ENCODE measurements around the gene DGKD.

Gene DGKD

DNA sequence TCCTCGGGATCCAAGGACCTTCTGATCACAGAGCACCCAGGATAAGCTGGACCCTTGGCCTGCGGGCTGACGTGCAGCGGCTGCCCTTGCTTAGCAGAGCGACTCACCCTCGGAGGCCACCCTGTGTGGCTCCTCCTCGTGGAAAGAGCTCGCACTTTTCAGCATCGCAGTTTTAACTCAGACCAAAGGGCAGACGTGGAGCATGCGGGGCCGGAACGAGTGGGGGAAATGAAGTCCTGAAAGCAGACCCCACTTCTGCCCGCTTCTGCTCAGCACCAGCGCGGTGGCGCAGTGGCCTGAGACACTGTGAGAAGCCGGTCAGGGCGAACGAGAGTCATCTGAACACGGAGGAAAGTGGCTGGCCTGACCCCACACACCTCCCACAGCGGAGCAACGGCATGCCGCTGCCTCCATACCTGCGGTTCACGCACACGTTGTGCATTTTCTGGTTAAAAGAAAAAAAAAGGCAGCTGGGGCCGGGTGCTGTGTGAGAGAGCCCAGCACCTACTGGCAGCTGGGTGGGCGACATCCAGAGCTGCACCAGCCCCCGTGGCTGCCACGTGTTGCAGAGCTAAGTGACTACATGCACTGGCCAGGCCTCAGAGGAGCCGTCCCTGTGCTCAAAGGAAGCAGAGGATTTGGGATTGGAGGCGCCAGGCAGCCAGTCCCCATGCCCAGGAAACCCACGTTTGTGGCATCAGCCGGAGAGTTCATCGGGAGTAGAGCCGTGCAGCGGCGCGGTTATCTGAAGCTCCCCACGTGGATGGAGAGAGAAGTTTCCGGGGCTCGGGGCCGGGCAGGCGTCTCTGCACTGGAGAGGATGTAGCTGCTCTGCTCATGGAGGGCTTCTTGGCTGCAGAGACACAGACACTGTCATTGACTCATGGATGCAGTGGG is 122.6 kb downstream of the DGKD start:
- Histone ChIP-seq H3K9ac (ENCODE audit: insufficient read length, low read depth) (no peak overlapping the region), H3K4me3 (ENCODE audit: insufficient read length, low read depth) (no peak overlapping the region), H3K36me3 (ENCODE audit: insufficient read depth, insufficient read length, low read length) (peaks cover 61% of the 10 kb centered on the region), H3K27me3 (ENCODE audit: insufficient read depth, insufficient read length) (no peaks in the 10 kb centered on the region), H3K4me1 (ENCODE audit: insufficient read depth, insufficient read length) (peaks cover 8% of the 10 kb centered on the region), H3K9me3 (ENCODE audit: insufficient read depth, low read length) (peaks cover 3% of the 10 kb centered on the region; the same call in 1 of the 2 replicates)
- no peak for TF ChIP-seq ZNF274 (IDR thresholded peaks at IDR 0.05; ENCODE audit: low read depth, low read length)
- TF ChIP-seq YY1 (IDR thresholded peaks at IDR 0.05; ENCODE audit: insufficient read depth, insufficient read length): no peak
- no peak for DNase-seq (ENCODE audit: low read depth, low spot score)

DNA sequence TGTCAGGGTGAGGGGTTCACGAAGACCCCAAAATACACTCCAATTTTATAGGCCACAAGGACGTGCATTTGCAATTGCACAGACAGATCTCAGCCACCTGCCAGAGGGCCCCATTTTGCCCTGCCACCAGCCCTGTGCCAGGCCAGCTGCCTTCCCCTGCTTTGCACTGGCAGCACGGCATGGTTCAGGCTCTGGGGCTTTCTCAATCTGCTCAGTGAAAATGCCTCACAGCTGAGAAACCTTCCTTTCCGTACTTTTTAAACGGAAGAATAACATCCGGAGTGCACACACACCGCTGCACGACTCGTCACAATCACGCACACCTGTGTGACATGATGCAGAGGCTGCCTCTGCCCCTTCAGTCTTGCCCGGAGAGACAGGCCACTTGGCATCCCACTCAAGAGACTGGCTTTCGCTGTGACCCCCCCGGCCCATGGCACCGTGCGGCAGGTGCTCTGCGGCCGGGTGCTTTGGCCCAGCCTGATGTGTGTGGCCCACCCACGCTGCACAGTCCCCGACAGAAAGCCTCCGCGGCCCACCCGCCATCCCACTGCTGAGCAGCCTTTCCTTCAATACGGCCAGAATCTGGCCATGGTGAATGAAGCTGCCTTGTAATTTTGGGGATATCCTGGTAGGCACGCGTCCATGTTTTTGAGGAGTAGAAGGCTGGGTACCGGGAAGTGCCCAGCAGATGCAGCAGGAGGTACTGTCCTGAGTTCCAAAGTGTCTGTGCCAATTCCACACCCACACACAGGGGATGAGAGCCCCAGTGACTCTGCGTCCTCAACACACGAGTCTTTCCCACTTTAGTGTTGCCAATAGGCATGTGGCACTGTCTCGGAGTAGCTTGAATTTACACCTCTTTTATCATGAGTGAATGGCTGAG is 123.5 kb downstream of the DGKD start:
- no peak for TF ChIP-seq ZNF274 (IDR thresholded peaks at IDR 0.05; ENCODE audit: low read depth, low read length)
- TF ChIP-seq YY1 (IDR thresholded peaks at IDR 0.05; ENCODE audit: insufficient read depth, insufficient read length): no peak
- TF ChIP-seq SUZ12 (IDR thresholded peaks at IDR 0.05; ENCODE audit: extremely low read depth, insufficient read depth, insufficient read length): no peak
- H3K36me3 ChIP-seq (ENCODE audit: insufficient read depth, insufficient read length, low read length): peaks cover 67% of the 10 kb centered on the region
- peaks cover 8% of the 10 kb centered on the region for H3K4me1 ChIP-seq (ENCODE audit: insufficient read depth, insufficient read length)
- peaks cover 12% of the 10 kb centered on the region for H3K9me3 ChIP-seq (ENCODE audit: insufficient read depth, low read length)
- H3K4me3 ChIP-seq (ENCODE audit: insufficient read length, low read depth): no peak overlapping the region
- DNase-seq (ENCODE audit: low read depth, low spot score): no peak
- H3K27me3 ChIP-seq (ENCODE audit: insufficient read depth, insufficient read length): no peaks in the 10 kb centered on the region
- no peak overlapping the region for H3K9ac ChIP-seq (ENCODE audit: insufficient read length, low read depth)

GRCh38 chr2:233479616-233480489 is 125.6 kb downstream of the DGKD start:
- DNase-seq (ENCODE audit: low read depth, low spot score): no peak
- H3K4me3 ChIP-seq (ENCODE audit: insufficient read length, low read depth): no peak overlapping the region
- peaks cover 85% of the 10 kb centered on the region for H3K36me3 ChIP-seq (ENCODE audit: insufficient read depth, insufficient read length, low read length)
- no peaks in the 10 kb centered on the region for H3K27me3 ChIP-seq (ENCODE audit: insufficient read depth, insufficient read length)
- H3K4me1 ChIP-seq (ENCODE audit: insufficient read depth, insufficient read length): no peaks in the 10 kb centered on the region
- no peak for TF ChIP-seq ZNF274 (IDR thresholded peaks at IDR 0.05; ENCODE audit: low read depth, low read length)
- TF ChIP-seq YY1 (IDR thresholded peaks at IDR 0.05; ENCODE audit: insufficient read depth, insufficient read length): no peak
- no peak for TF ChIP-seq SUZ12 (IDR thresholded peaks at IDR 0.05; ENCODE audit: extremely low read depth, insufficient read depth, insufficient read length)
- no peak overlapping the region for H3K9ac ChIP-seq (ENCODE audit: insufficient read length, low read depth)
- peaks cover 32% of the 10 kb centered on the region for H3K9me3 ChIP-seq (ENCODE audit: insufficient read depth, low read length)

DNA sequence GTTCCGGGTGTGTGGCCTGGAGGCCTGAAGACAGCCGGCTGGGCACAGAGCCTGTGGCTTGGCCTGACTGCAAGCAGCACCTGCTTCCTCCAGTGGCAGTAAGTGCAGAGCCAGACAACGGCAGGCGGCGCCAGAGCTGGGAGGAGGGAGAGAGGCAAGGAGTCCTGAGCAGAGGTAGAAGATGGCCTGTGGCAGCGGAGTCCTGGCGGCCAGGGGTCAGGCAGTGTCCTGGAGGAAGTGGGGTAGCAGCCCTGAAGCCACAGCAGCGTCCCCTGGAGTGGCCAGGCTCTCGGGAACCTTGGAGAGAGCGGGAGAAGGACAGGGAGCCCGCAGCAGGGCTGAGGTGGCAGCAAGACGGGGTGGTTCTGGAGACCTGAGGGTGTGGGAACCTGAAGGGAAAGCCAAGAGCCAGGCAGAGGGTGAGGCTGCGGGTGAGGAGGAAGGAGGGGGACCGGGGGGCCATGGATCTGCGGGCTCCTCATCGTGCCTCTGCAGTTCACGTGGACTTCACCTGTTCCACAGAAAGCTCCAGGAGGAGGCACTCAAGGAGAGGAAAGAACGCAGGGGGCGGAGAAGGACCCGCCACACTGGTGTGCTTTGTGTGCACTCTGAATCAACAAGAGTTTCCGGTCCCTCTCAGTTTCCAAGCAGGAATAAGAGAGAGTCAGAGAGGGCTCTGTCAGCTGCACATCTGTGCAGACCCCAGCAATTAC is 126.4 kb downstream of the DGKD start:
- H3K4me1 ChIP-seq (ENCODE audit: insufficient read depth, insufficient read length): no peaks in the 10 kb centered on the region
- no peak for DNase-seq (ENCODE audit: low read depth, low spot score)
- no peak overlapping the region for H3K9ac ChIP-seq (ENCODE audit: insufficient read length, low read depth)
- H3K36me3 ChIP-seq (ENCODE audit: insufficient read depth, insufficient read length, low read length): peaks cover 90% of the 10 kb centered on the region
- TF ChIP-seq SUZ12 (IDR thresholded peaks at IDR 0.05; ENCODE audit: extremely low read depth, insufficient read depth, insufficient read length) (no peak), ZNF274 (IDR thresholded peaks at IDR 0.05; ENCODE audit: low read depth, low read length) (no peak), YY1 (IDR thresholded peaks at IDR 0.05; ENCODE audit: insufficient read depth, insufficient read length) (no peak)
- H3K27me3 ChIP-seq (ENCODE audit: insufficient read depth, insufficient read length): no peaks in the 10 kb centered on the region
- peaks cover 36% of the 10 kb centered on the region for H3K9me3 ChIP-seq (ENCODE audit: insufficient read depth, low read length)
- H3K4me3 ChIP-seq (ENCODE audit: insufficient read length, low read depth): no peak overlapping the region

- H3K27me3 ChIP-seq (ENCODE audit: insufficient read depth, insufficient read length): no peaks in the 10 kb centered on the region
- DNase-seq (ENCODE audit: low read depth, low spot score): no peak
- peaks cover 36% of the 10 kb centered on the region for H3K9me3 ChIP-seq (ENCODE audit: insufficient read depth, low read length)
- H3K4me3 ChIP-seq (ENCODE audit: insufficient read length, low read depth): no peak overlapping the region
- no peak for TF ChIP-seq YY1 (IDR thresholded peaks at IDR 0.05; ENCODE audit: insufficient read depth, insufficient read length)
- H3K4me1 ChIP-seq (ENCODE audit: insufficient read depth, insufficient read length): no peaks in the 10 kb centered on the region
- H3K9ac ChIP-seq (ENCODE audit: insufficient read length, low read depth): no peak overlapping the region
- peaks cover 85% of the 10 kb centered on the region for H3K36me3 ChIP-seq (ENCODE audit: insufficient read depth, insufficient read length, low read length)
Observed at GRCh38 chr2:233481368-233482142, 127.3 kb downstream of the DGKD start.

DNA sequence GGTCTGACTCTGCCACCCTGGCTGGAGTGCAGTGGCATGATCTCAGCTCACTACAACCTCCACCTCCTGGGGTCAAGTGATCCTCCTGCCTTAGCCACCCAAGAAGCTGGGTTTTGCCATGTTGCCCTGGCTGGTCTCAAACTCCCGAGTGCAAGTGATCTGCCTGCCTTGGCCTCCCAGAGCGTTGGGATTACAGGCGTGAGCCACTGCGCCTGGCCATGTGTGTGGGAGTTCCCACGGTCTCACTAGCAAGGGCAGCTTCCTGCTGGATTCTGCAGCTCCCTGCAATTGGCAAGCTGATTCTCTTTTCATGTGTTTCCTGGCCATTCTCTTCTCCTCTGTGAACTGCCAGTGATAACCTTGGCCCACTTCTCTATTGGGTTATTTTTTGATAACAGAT is 128.3 kb downstream of the DGKD start:
- no peak for DNase-seq (ENCODE audit: low read depth, low spot score)
- H3K4me1 ChIP-seq (ENCODE audit: insufficient read depth, insufficient read length): no peaks in the 10 kb centered on the region
- no peak overlapping the region for H3K4me3 ChIP-seq (ENCODE audit: insufficient read length, low read depth)
- no peak overlapping the region for H3K9ac ChIP-seq (ENCODE audit: insufficient read length, low read depth)
- no peak for TF ChIP-seq YY1 (IDR thresholded peaks at IDR 0.05; ENCODE audit: insufficient read depth, insufficient read length)
- TF ChIP-seq SUZ12 (IDR thresholded peaks at IDR 0.05; ENCODE audit: extremely low read depth, insufficient read depth, insufficient read length): no peak
- no peak for TF ChIP-seq ZNF274 (IDR thresholded peaks at IDR 0.05; ENCODE audit: low read depth, low read length)
- H3K9me3 ChIP-seq (ENCODE audit: insufficient read depth, low read length): peaks cover 36% of the 10 kb centered on the region
- no peaks in the 10 kb centered on the region for H3K27me3 ChIP-seq (ENCODE audit: insufficient read depth, insufficient read length)
- peaks cover 75% of the 10 kb centered on the region for H3K36me3 ChIP-seq (ENCODE audit: insufficient read depth, insufficient read length, low read length)

All from NT2/D1 (cell line).